Gastrocnemius medialis (tissue), 4 donors: Measurements from ENCODE around the gene LIN54. TPM values are rescaled to one million over a fixed set of nuclear protein-coding genes. Genes with fewer than 3 reads are reported as not detected.
"Not testable (repeated sequence)": the region's sequence is repeated elsewhere in the genome, so short reads cannot be mapped to it uniquely, and the experiment has no call there.

ENCODE experiments used
- ATAC-seq, 2 donors: fragments of 150-250 bp; one replicate each; pipeline ENCODE4 v1.9.1; 2016
- DNase-seq, 2 donors: peaks; one replicate each; pipeline ENCODE4 v3.0.0-alpha.2; 2019
- H3K27ac ChIP-seq, 4 donors: fragments of 200-600 bp; sonication (generic); 1 replicate in 1 of 4; 2 replicates in 3 of 4; pipeline ENCODE4 v1.5.1; 2016 to 2018; ENCODE audit warnings: mild to moderate bottlenecking in 2 of 4, moderate library complexity in 1 of 4
- H3K27me3 ChIP-seq, 3 donors: fragments of 200-600 bp; sonication (generic) in 2 of 3; 1 replicate in 1 of 3; 2 replicates in 2 of 3; pipeline versions ENCODE4 v1.5.1 to v1.6.0; 2016 to 2019; ENCODE audit warnings: mild to moderate bottlenecking in 1 of 3, moderate library complexity in 1 of 3
- H3K36me3 ChIP-seq, 2 donors: fragments of 200-600 bp; sonication (generic) in 1 of 2; one replicate each; pipeline ENCODE4 v1.5.1; 2017 to 2018
- H3K4me1 ChIP-seq, 2 donors: fragments of 200-600 bp; sonication (generic) in 1 of 2; one replicate each; pipeline ENCODE4 v1.5.1; 2016 to 2017; ENCODE audit warnings: mild to moderate bottlenecking in 2 of 2
- H3K4me3 ChIP-seq, 4 donors: fragments of 200-600 bp; sonication (generic) in 3 of 4; 1 replicate in 1 of 4; 2 replicates in 3 of 4; pipeline ENCODE4 v1.5.1; 2016 to 2019; ENCODE audit warnings: mild to moderate bottlenecking in 2 of 4
- H3K9me3 ChIP-seq, 3 donors: fragments of 200-600 bp; sonication (generic) in 2 of 3; 1 replicate in 1 of 3; 2 replicates in 2 of 3; pipeline ENCODE4 v1.5.1; 2016 to 2019
- POLR2A ChIP-seq, 2 donors: fragments of 450-650 bp; IDR thresholded peaks; one replicate each; pipeline ENCODE4 v1.6.1; 2017; ENCODE audit warnings: antibody characterized with exemption in 2 of 2, mild to moderate bottlenecking in 2 of 2, moderate library complexity in 2 of 2
- in situ Hi-C, 4 donors: fragments of 200-750 bp; cut with MboI; loops; one replicate each; pipeline versions ENCODE4 v1.15.0 to v1.8.0; 2017; ENCODE audit warnings: low sequenced_read_pairs in 4 of 4
- intact Hi-C: fragments of 100-400 bp; cut with DNase I; formaldehyde crosslinking; loops from one replicate; pipeline ENCODE4 v1.15.1; 2023; ENCODE audit warnings: low total_unique reads
- total RNA-seq, 4 donors: library from RNA; depleted of rRNA; stranded (reverse); fragments of >200 nt; gene quantifications; one replicate each; pipeline versions ENCODE4 v1.1.0 to v1.2.3, GENCODE V29; 2016
- TF ChIP-seq, protein P1 (sequence below), 5 experiments: fragments of 450-650 bp in 3 of 5; fragments of 200-600 bp in 2 of 5; sonication (generic) in 2 of 5; IDR thresholded peaks in 4 of 5; conservative IDR thresholded peaks in 1 of 5; 1 replicate in 4 of 5; 2 replicates in 1 of 5; pipeline ENCODE4 v1.5.1; 2016 to 2019; ENCODE audit warnings: antibody characterized with exemption in 5 of 5, mild to moderate bottlenecking in 3 of 5, moderate library complexity in 3 of 5

LIN54 gene
- total RNA-seq, 4 donors from 2014 or later = 12.0 to 25.0 (median 14.5) TPM

DNA sequence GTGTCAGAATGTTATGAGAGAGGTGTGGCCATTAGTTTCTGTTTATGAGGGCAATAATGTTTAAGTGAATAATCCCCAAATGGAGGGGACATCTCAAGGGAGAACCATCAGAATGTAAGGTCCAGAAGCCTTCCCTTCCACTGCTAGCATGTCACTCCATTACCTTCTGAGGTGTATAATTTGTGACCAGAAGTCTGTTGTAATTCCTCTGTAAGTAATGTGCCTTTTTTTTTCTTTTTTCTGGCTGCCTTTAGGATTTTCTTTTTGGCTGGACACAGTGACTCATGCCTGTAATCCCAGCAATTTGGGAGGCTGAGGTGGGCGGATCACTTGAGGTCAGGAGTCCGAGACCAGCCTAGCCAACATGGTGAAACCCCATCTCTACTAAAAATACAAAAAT is 13.6 kb upstream of the LIN54 start:
- ATAC-seq (no peak), DNase-seq (no peak)
- TF ChIP-seq, protein P1, sequence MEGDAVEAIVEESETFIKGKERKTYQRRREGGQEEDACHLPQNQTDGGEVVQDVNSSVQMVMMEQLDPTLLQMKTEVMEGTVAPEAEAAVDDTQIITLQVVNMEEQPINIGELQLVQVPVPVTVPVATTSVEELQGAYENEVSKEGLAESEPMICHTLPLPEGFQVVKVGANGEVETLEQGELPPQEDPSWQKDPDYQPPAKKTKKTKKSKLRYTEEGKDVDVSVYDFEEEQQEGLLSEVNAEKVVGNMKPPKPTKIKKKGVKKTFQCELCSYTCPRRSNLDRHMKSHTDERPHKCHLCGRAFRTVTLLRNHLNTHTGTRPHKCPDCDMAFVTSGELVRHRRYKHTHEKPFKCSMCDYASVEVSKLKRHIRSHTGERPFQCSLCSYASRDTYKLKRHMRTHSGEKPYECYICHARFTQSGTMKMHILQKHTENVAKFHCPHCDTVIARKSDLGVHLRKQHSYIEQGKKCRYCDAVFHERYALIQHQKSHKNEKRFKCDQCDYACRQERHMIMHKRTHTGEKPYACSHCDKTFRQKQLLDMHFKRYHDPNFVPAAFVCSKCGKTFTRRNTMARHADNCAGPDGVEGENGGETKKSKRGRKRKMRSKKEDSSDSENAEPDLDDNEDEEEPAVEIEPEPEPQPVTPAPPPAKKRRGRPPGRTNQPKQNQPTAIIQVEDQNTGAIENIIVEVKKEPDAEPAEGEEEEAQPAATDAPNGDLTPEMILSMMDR (IDR thresholded peaks at IDR 0.05 in 4 of 5, conservative IDR thresholded peaks at IDR 0.05 in 1 of 5) = no peak
- TF ChIP-seq POLR2A (IDR thresholded peaks at IDR 0.05) = no peak
- Histone ChIP-seq H3K36me3 (no peaks in the 10 kb centered on the region), H3K4me3 (no peak overlapping the region), H3K27me3 (no peaks in the 10 kb centered on the region), H3K4me1 (no peaks in the 10 kb centered on the region), H3K27ac (no peak overlapping the region), H3K9me3 (peaks cover 0 to 4% (median 0%) of the 10 kb centered on the region in 3 donors)
- in situ Hi-C loops (loop anchor here in 1 of 4 donors (25.0 kb wide), 2 partner anchors 438 to 587 kb away; partner anchors contain the start of genes ENOPH1, HELQ, HNRNPDL and MRPS18C), intact Hi-C loops (no loop called here)

- H3K4me1 ChIP-seq, H3K4me3 ChIP-seq, DNase-seq, ATAC-seq, H3K36me3 ChIP-seq, H3K27me3 ChIP-seq, intact Hi-C loops, H3K9me3 ChIP-seq, H3K27ac ChIP-seq: not testable (repeated sequence)
- in situ Hi-C loops = loop anchor here in 1 of 4 donors (25.0 kb wide), 2 partner anchors 439 to 586 kb away; partner anchors contain the start of genes ENOPH1, HELQ, HNRNPDL and MRPS18C
Measured at GRCh38 chr4:83023599-83023998, 13.0 kb upstream of the LIN54 start.

DNA sequence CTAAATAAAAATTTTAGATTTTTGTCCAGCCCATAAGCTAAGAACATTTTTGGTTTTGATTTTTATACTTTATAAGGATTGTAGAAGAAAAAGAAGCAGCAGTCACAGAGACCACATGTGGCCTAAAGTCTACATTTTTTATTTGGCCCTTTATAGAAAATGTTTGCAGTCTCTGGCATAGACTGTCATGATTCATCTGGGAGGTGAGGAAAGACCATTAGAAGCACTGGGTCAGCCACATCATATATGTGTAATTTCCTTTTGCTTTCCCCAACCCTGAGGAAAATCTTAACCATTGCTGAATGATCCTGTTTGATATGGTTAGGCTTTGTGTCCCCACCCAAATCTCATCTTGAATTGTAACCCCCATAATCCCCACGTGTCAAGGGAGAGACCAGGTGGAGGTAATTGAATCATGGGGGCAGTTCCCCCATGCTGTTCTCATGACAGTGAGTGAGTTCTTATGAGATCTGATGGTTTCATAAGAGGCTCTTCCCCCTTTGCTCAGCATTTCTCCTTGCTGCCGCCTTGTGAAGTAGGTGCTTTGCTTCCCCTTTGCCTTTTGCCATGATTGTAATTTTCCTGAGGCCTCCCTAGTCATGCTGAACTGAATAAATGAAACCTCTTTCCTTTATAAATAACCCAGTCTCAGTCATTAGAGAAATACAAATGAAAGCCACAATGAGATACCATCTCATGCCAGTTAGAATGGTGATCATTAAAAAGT is 12.3 kb upstream of the LIN54 start:
- Histone ChIP-seq H3K36me3 (no peaks in the 10 kb centered on the region), H3K27ac (no peak overlapping the region), H3K9me3 (peaks cover 0 to 4% (median 0%) of the 10 kb centered on the region in 3 donors), H3K27me3 (no peaks in the 10 kb centered on the region), H3K4me3 (no peak overlapping the region), H3K4me1 (no peaks in the 10 kb centered on the region)
- DNase-seq (no peak), ATAC-seq (no peak)
- no peak for TF ChIP-seq POLR2A (IDR thresholded peaks at IDR 0.05)
- TF ChIP-seq, protein P1 (IDR thresholded peaks at IDR 0.05 in 4 of 5, conservative IDR thresholded peaks at IDR 0.05 in 1 of 5) = no peak
- intact Hi-C loops (no loop called here), in situ Hi-C loops (loop anchor here in 1 of 4 donors (25.0 kb wide), 2 partner anchors 439 to 586 kb away; partner anchors contain the start of genes ENOPH1, HELQ, HNRNPDL and MRPS18C)

DNA sequence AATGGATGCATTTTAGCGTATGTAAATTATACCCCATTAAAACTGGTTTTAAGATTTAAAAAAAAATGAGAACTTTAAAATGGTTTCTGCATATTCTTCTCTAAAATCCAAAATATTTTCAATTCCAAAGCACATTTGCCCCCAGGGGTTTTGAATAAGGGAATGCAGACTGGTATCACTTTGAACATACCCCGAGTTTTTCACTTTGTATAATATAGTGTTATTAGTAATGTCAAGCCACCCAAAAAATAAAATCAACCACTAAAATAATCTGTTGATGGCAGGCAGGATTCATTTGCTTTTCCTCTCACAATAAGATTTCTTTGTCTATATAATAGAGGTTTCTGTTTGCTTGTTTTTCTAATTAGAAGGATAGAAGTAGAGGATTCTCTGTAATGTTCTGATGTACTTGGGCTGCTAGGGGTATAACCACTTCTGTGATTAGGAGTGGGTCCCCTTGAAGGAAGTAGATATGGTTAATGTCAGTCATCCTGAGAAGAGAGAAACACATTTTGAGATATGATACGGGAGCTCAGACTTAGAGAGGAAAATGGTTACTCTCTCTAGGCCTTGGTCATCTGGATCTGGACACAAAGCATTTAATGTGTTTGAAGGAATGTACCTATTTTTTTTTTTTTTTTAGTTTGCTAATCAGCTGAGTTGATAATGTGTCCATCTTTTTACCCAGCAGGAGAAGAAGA is 9.3 kb upstream of the LIN54 start:
- Histone ChIP-seq H3K27ac (no peak overlapping the region), H3K27me3 (no peaks in the 10 kb centered on the region), H3K4me3 (no peak overlapping the region), H3K9me3 (peaks cover 0 to 3% (median 0%) of the 10 kb centered on the region in 3 donors), H3K4me1 (no peaks in the 10 kb centered on the region), H3K36me3 (no peaks in the 10 kb centered on the region)
- in situ Hi-C loops = loop anchor here in 1 of 4 donors (10.0 to 25.0 kb wide), 3 partner anchors 135 to 583 kb away; partner anchors contain the start of genes ENOPH1, HELQ, HNRNPDL and MRPS18C
- DNase-seq = no peak
- no peak for TF ChIP-seq POLR2A (IDR thresholded peaks at IDR 0.05)
- TF ChIP-seq, protein P1 (IDR thresholded peaks at IDR 0.05 in 4 of 5, conservative IDR thresholded peaks at IDR 0.05 in 1 of 5) = no peak
- ATAC-seq = no peak
- intact Hi-C loops = no loop called here

- H3K4me3 ChIP-seq = peak overlapping the region; percentile 54 to 94 (median 79)
- DNase-seq = no peak
Measured at GRCh38 chr4:83013902-83014301, 3.3 kb upstream of the LIN54 start.

More at GRCh38 chr4:83013902-83014301, 3.3 kb upstream of the LIN54 start:
- in situ Hi-C loops = loop anchor here in 1 of 4 donors (10.0 to 25.0 kb wide), 3 partner anchors 129 to 577 kb away; partner anchors contain the start of genes ENOPH1, HELQ, HNRNPDL and MRPS18C
- Histone ChIP-seq H3K4me1 (peaks cover 25 to 27% of the 10 kb centered on the region in 2 donors), H3K27me3 (no peaks in the 10 kb centered on the region), H3K36me3 (no peaks in the 10 kb centered on the region), H3K9me3 (no peaks in the 10 kb centered on the region), H3K27ac (peak overlapping the region; percentile 90 to 96 (median 94))
- ATAC-seq = no peak
- intact Hi-C loops = loop anchor here (1.0 to 5.0 kb wide), 4 partner anchors 20 to 584 kb away; partner anchors contain the start of genes COQ2, ENOPH1, HNRNPDL and PLAC8
- no peak for TF ChIP-seq POLR2A (IDR thresholded peaks at IDR 0.05)
- TF ChIP-seq, protein P1 (IDR thresholded peaks at IDR 0.05 in 4 of 5, conservative IDR thresholded peaks at IDR 0.05 in 1 of 5) = no peak
